WTC11 (cell line): ENCODE measurements around the gene ADCY3.

Source experiments
- FOXK1 ChIP-seq: sonication (generic); formaldehyde crosslinking; IDR thresholded peaks from 2 replicates; pipeline ENCODE4 v1.8.0; 2022; ENCODE audit warnings: mild to moderate bottlenecking, moderate library complexity, missing genetic modification reagents
- JUN ChIP-seq: sonication (generic); formaldehyde crosslinking; IDR thresholded peaks from 2 replicates; pipeline ENCODE4 v1.8.0; 2023; ENCODE audit warnings: mild to moderate bottlenecking, missing genetic modification reagents
- MAX ChIP-seq: sonication (generic); formaldehyde crosslinking; IDR thresholded peaks from 2 replicates; pipeline ENCODE4 v1.8.0; 2022; ENCODE audit warnings: mild to moderate bottlenecking, missing genetic modification reagents
- NFE2L1 ChIP-seq: sonication (generic); formaldehyde crosslinking; IDR thresholded peaks from 2 replicates; pipeline ENCODE4 v1.8.1; 2023; ENCODE audit warnings: missing genetic modification reagents
- RELA ChIP-seq: sonication (generic); formaldehyde crosslinking; IDR thresholded peaks from 2 replicates; pipeline ENCODE4 v1.8.1; 2022; ENCODE audit warnings: missing genetic modification reagents, mild to moderate bottlenecking, borderline replicate concordance
- TP53 ChIP-seq: sonication (generic); formaldehyde crosslinking; IDR thresholded peaks from 2 replicates; pipeline ENCODE4 v1.8.1; 2023; ENCODE audit warnings: mild to moderate bottlenecking, missing genetic modification reagents
- ZBTB43 ChIP-seq: sonication (generic); formaldehyde crosslinking; IDR thresholded peaks from 2 replicates; pipeline ENCODE4 v1.8.1; 2023; ENCODE audit warnings: mild to moderate bottlenecking, missing genetic modification reagents
- ZNF121 ChIP-seq: sonication (generic); formaldehyde crosslinking; IDR thresholded peaks from 2 replicates; pipeline ENCODE4 v1.8.0; 2023; ENCODE audit warnings: missing genetic modification reagents
- ZNF532 ChIP-seq: fragments of 250-450 bp; sonication (Bioruptor Pico); IDR thresholded peaks from 2 replicates; pipeline ENCODE4 v1.9.0; 2021; ENCODE audit warnings: mild to moderate bottlenecking, borderline replicate concordance
- TF ChIP-seq, protein P1 (sequence below): sonication (generic); formaldehyde crosslinking; conservative IDR thresholded peaks from 2 replicates; pipeline ENCODE4 v1.8.1; 2022; ENCODE audit warnings: mild to moderate bottlenecking, missing genetic modification reagents
- TF ChIP-seq, protein P2 (sequence below): fragments of 200-600 bp; IDR thresholded peaks from 2 replicates; pipeline ENCODE4 v1.8.0; 2022; ENCODE audit warnings: antibody characterized with exemption
- TF ChIP-seq, protein P3 (sequence below): sonication (generic); formaldehyde crosslinking; IDR thresholded peaks from 2 replicates; pipeline ENCODE4 v1.8.0; 2022; ENCODE audit warnings: mild to moderate bottlenecking, missing genetic modification reagents
- TF ChIP-seq, protein P4 (sequence below): sonication (generic); formaldehyde crosslinking; IDR thresholded peaks from 2 replicates; pipeline ENCODE4 v1.8.1; 2023; ENCODE audit warnings: mild to moderate bottlenecking, missing genetic modification reagents, moderate library complexity

- TF ChIP-seq, protein P1, sequence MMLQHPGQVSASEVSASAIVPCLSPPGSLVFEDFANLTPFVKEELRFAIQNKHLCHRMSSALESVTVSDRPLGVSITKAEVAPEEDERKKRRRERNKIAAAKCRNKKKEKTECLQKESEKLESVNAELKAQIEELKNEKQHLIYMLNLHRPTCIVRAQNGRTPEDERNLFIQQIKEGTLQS (CRISPR knock-in tag) = no peak
- TF ChIP-seq TP53 (CRISPR knock-in tag) = no peak
- TF ChIP-seq RELA (CRISPR knock-in tag) = no peak
- no peak for TF ChIP-seq MAX (CRISPR knock-in tag)
- TF ChIP-seq, protein P2, sequence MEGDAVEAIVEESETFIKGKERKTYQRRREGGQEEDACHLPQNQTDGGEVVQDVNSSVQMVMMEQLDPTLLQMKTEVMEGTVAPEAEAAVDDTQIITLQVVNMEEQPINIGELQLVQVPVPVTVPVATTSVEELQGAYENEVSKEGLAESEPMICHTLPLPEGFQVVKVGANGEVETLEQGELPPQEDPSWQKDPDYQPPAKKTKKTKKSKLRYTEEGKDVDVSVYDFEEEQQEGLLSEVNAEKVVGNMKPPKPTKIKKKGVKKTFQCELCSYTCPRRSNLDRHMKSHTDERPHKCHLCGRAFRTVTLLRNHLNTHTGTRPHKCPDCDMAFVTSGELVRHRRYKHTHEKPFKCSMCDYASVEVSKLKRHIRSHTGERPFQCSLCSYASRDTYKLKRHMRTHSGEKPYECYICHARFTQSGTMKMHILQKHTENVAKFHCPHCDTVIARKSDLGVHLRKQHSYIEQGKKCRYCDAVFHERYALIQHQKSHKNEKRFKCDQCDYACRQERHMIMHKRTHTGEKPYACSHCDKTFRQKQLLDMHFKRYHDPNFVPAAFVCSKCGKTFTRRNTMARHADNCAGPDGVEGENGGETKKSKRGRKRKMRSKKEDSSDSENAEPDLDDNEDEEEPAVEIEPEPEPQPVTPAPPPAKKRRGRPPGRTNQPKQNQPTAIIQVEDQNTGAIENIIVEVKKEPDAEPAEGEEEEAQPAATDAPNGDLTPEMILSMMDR = no peak
- TF ChIP-seq ZNF121 (CRISPR knock-in tag) = no peak
- TF ChIP-seq, protein P3, sequence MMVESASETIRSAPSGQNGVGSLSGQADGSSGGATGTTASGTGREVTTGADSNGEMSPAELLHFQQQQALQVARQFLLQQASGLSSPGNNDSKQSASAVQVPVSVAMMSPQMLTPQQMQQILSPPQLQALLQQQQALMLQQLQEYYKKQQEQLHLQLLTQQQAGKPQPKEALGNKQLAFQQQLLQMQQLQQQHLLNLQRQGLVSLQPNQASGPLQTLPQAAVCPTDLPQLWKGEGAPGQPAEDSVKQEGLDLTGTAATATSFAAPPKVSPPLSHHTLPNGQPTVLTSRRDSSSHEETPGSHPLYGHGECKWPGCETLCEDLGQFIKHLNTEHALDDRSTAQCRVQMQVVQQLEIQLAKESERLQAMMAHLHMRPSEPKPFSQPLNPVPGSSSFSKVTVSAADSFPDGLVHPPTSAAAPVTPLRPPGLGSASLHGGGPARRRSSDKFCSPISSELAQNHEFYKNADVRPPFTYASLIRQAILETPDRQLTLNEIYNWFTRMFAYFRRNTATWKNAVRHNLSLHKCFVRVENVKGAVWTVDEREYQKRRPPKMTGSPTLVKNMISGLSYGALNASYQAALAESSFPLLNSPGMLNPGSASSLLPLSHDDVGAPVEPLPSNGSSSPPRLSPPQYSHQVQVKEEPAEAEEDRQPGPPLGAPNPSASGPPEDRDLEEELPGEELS (CRISPR knock-in tag) = no peak
- no peak for TF ChIP-seq ZBTB43 (CRISPR knock-in tag)
- no peak for TF ChIP-seq NFE2L1 (CRISPR knock-in tag)
- TF ChIP-seq ZNF532 (CRISPR knock-in tag) = no peak
- TF ChIP-seq JUN (CRISPR knock-in tag) = no peak
- TF ChIP-seq, protein P4, sequence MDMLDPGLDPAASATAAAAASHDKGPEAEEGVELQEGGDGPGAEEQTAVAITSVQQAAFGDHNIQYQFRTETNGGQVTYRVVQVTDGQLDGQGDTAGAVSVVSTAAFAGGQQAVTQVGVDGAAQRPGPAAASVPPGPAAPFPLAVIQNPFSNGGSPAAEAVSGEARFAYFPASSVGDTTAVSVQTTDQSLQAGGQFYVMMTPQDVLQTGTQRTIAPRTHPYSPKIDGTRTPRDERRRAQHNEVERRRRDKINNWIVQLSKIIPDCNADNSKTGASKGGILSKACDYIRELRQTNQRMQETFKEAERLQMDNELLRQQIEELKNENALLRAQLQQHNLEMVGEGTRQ (CRISPR knock-in tag) = no peak
- no peak for TF ChIP-seq FOXK1 (CRISPR knock-in tag)
These were observed 7.1 kb downstream of the ADCY3 start for GRCh38 chr2:24912986-24913385.
